Fibroblast of peridontal ligament (primary cell): Measurements from ENCODE around the gene CCDC192.

Source experiments
- DNase-seq: peaks from one replicate; pipeline ENCODE4 v3.0.0-alpha.2; 2010; ENCODE audit errors: extremely low read depth

The CCDC192 gene

DNA sequence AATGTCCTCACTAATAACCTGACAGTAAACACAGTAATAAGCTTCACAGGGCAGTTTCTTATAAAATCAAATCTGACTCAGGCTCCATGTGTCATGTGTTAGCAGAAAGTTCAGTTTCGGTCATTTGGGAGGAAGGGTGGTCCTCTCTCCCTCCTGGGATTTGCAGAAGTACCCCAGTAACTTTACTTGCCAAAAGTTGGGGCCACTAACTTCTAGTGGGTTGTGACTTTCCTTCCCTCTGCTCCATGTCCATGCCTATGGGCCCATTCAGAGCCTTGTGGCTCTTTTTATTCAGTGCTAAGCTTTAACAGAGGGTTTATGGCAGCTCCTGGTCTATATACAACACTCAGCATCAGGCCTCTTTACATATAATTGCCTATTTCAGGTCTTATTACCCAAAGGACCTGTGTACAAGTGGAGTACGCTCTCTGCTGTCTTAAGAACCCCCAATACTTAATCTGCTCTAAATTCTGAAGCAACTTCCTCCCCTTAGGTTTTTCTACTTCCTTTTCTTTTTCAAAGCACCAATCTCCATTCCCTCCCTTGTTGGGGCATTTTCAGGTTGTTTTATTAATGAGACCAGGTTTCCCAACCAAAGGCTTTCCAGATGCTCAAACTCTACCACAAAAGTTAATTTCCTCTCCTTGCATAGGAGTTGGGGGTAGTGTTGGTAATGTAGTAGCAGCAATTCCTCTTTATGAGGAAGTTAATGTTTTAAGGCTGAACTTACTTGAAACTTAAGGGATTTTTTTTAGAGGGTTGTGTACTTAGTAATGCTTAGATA is 107.7 kb downstream of the CCDC192 start:
- no peak for DNase-seq

DNA sequence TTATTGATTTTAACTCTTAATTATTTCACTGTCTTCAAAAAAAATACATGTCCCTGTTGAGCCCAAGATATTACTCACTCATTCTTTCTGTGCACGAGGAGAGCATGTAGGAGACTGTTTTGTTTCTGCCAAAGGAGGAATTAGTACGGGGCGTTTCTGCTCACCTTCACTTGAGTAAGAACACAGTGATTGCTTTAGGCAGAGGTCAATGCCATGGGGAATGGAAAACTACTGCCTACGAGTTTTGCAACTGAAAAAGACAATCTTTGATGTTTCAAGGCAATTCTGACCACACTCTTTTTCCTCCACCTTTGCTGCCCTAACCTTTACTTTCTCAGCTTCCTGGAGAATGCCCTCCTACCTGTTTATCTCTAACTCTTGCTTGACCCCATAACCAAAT is 109.4 kb downstream of the CCDC192 start:
- no peak for DNase-seq

DNA sequence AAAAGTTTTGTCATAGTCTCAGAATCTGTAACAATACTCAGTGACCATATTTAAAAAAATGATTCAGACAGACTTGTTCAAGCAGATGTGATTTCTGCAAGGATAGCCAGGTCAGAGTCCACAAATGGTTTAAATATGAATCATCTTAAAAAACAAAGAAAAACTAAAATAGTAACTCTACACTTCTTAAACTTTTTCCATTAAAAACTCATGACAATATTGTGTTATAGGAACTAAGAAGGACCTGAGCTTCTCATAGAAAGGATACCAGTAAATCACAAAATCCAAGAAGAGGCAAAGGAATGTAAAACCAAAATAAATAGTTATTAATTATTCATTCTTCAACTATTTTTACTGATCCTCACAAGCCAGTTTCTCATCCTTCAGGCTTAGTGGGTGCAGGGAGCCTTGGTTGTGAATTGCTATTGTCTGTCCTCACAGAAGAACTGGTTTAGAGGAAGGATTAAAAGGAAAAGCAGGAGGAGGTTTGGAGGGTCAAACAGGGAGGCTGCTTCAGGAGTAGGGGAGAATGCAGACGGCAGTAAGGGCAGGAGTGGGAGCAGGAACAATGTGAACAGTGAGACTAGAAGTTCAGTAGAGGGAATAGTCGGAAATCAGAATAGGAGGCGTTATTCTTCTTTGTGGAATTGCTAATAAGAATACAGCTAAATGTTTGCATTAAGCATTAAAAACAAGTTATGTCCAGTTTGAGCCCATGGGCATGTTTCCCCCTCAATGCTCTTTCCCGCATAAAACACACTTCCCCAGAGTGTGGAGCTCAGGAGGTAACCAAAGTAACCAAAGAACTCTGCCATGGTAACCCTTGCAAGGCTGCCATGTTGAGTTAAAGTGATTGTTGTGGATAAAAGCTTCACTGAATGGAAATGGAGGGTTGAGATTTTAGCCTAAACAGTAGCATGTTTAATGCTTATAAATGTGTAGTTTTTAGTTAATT is 110.7 kb downstream of the CCDC192 start:
- peak; percentile 79 for DNase-seq

DNA sequence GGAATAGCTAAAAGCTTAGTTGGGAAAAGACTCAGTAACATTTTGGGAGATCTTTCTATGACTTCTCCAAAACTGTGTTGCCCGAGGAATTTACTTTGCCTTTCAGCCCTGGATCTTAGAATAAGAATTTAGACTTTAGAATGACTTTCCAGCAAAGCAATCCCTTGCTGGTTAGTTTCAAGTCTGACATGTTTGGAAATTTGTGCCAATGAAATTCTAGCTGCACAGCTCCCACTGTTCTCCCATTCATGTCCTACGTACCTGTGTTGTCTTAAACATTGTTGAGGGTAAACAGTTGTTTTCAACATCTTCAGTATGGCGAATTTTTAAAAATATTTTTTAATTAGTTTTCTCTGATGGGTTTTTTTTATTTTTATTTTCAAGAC is 111.4 kb downstream of the CCDC192 start:
- DNase-seq: no peak

GRCh38 chr5:127820910-127821553 is 117.8 kb downstream of the CCDC192 start:
- DNase-seq: no peak

GRCh38 chr5:127821896-127822295 is 118.7 kb downstream of the CCDC192 start:
- DNase-seq: no peak

- no peak for DNase-seq
These were observed 120.9 kb downstream of the CCDC192 start for GRCh38 chr5:127824126-127824525.

DNA sequence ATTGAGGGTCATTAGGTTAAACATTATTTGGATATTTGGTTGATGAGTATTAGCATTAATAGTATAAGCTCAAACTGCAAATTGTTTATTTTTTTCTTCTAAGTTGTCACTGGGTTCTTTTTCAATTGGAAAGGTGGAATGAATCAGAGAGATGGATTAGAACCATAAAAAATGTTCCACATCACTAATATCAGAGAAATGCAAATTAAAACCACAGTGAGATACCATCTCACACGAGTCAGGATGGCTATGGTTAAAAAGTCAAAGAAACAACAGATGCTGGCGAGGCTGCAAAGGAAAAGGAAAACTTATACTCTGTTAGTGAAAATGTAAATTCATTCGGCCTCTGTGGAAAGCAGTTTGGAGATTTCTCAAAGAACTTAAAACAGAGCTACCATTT is 122.8 kb downstream of the CCDC192 start:
- peak; percentile 33 for DNase-seq

GRCh38 chr5:127827451-127827850 is 124.3 kb downstream of the CCDC192 start:
- DNase-seq: no peak

GRCh38 chr5:127830157-127830556 is 127.0 kb downstream of the CCDC192 start:
- peak; percentile 9 for DNase-seq

DNA sequence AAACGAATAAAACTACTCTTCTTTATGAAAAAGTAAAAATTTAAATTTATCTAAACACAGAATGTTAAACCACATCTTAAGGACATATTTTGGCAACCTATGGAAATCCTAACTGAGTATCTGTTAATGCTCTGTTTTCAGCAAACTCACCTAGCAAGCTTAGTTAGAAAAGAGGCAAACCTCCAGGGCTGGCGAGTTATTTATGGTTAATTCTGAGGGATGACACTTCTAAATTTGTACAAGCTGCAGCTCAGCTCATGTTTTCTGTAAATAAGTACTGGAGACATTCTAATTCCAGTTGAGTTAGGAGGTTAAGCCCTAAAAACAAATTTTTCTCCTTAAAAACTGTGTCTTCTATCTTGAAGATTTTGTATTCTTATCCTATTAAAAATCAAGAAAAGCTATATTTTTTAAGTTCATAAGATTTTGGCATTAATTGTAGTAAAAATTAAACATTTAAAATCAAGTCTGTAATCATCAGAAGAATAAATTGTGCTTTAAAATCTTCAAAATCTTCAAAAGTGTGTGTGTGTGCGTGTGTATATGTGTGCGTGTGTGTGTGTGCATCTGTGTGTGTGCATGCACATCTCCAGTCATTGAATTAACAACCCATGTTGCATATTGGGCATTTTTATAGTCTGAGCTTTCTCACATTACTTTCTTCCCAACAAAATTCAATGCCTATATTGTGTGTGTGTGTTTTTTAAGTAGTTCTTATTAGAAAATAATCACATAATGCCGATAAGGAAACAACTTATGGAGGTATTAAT is 127.8 kb downstream of the CCDC192 start:
- no peak for DNase-seq

GRCh38 chr5:127832067-127832466 is 128.9 kb downstream of the CCDC192 start:
- no peak for DNase-seq

- no peak for DNase-seq
These were observed 130.9 kb downstream of the CCDC192 start for GRCh38 chr5:127834094-127834531.

GRCh38 chr5:127834554-127834953 is 131.4 kb downstream of the CCDC192 start:
- DNase-seq: no peak

- DNase-seq: no peak
These were observed 135.5 kb downstream of the CCDC192 start for GRCh38 chr5:127838661-127839060.

DNA sequence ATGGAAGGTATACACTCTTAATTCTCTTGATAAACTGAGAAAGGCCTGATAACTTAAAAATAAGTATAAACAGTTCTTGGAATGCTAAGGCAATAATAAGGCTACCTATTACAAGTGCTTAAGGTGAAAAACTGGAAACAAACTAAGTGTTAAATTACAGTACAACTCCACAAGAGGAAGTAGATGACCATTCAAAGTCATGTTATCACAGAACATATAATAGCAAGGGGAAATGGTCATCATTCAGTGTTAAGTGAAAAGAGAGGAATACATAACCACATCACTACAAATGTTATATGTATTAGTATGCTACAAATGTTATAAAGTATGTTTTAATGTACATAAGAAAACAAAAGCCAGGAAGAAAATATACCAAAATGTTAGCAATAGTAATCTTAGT is 135.9 kb downstream of the CCDC192 start:
- no peak for DNase-seq

DNA sequence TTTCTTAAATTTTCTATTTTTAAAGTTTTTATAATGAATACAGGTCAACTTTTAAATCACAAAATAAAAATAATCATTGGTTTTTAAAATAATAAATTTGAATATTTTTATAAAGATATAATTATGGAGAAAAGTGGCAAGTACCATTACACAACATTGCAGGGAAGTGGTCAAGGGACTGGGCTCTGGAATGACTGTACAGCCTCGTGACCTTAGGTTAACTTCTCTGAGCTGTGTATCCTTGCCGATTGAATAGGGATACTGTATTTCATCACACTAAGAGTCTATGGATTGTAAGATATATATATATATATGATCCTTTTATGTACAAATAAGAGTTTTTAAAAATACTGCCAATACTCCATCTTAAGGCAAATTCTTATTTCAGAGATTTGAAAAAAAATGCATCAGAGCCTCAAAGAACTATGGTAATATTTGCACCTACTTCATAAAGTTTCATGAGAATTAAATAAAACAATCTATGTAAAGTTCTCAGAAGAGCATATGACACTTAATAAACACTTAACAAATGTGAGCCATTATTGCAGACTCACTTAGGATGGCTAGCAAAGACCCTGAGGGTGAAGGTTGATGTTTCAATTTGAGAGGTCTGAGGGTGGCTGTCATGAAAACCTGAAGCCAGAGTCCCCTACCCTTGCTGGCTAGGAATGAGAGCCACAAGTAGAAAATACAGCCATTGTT is 136.5 kb downstream of the CCDC192 start:
- DNase-seq: no peak

- no peak for DNase-seq
These were observed 137.0 kb downstream of the CCDC192 start for GRCh38 chr5:127840198-127840524.

DNA sequence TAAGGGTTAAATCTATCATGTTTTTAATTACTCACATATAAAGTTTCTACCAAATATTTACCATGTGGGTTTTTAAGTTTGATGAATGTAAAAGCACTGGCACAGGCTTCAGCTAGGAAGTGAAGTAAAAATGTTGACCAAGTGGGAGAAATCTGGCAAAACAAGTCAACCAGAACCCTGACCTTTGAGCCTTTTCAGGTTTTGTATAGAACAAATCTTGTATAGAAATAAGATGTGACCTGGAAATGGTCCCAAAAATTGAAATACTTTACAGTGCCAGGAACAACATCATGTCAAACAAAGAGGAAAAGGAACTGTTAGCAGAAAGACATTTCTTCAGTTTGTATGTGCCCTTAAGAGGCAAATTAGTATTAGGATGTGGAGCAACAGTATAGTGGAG is 137.6 kb downstream of the CCDC192 start:
- DNase-seq: peak; percentile 7

DNA sequence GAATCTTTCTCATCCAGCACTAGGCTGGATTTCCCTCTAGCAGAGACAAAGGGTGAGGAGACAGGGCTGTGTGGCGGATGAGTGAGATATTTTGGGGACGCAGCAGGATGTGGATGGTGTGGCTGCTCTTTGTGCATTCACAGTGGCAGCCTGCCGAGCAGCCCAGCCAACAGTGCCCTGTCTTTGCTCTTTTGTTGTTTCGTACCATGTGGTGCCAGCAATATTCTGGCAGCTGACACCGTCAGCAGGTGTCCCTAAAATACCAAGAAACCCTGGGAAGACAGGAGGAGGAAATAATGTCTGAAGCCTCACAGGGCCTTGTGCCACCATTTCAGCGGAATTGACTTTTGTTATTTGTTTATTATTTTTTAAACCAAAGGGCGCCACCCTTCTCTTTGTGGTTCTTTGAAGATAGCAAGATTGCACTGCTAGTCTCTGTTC is 141.4 kb downstream of the CCDC192 start:
- no peak for DNase-seq

- DNase-seq: no peak
These were observed 143.7 kb downstream of the CCDC192 start for GRCh38 chr5:127846884-127847283.
